GM12878 (cell line): ENCODE measurements around the gene B4GALT5. TPM values are rescaled to one million over a fixed set of nuclear protein-coding genes. Genes with fewer than 3 reads are reported as not detected.
"Not testable (repeated sequence)": the region's sequence is repeated elsewhere in the genome, so short reads cannot be mapped to it uniquely, and the experiment has no call there.

Source experiments
- ATAC-seq: fragments of 200-7000 bp; cut with Tn5 transposase; 3 replicates; pipeline ENCODE4 v1.9.1; 2020; ENCODE audit warnings: mild to moderate bottlenecking, moderate library complexity
- BruUV-seq: library from RNA; stranded (reverse); fragments of 400-500 nt; replicated peaks from 2 replicates; lab custom pipeline; 2021; lab: Mats Ljungman, UMichigan
- CTCF ChIA-PET: fragments of 300-600 bp; sonication (Branson Sonifier 250); formaldehyde crosslinking; extraction: SDS; loops from one replicate; lab custom pipeline; 2021; ENCODE audit warnings: inconsistent platforms; lab: Yijun Ruan, JAX
- POLR2A ChIA-PET: fragments of 350-600 bp; formaldehyde crosslinking; extraction: SDS; loops from one replicate; lab custom pipeline; 2021; ENCODE audit warnings: inconsistent platforms; lab: Charles Lee
- RAD21 ChIA-PET: fragments of 300-600 bp; sonication (Branson Sonifier 250); formaldehyde crosslinking; loops from one replicate; lab custom pipeline; 2023; ENCODE audit warnings: antibody characterized with exemption; ENCODE audit not compliant: unreplicated experiment; lab: Charles Lee
- SMC1A ChIA-PET: fragments of 300-600 bp; sonication (Branson Sonifier 250); formaldehyde crosslinking; loops from one replicate; lab custom pipeline; 2023; ENCODE audit not compliant: unreplicated experiment, uncharacterized antibody; lab: Charles Lee
- DNase-seq: peaks from one replicate; pipeline ENCODE4 v3.0.0-alpha.2; 2011; ENCODE audit warnings: low read depth, low spot score
- FAIRE-seq: peaks from 3 replicates; lab custom pipeline; 2011; peaks lifted over from hg19 to GRCh38; lab: Jason Lieb, UNC
- H2AFZ ChIP-seq: 2 replicates; pipeline ENCODE4 v1.6.0; 2011; ENCODE audit warnings: low read depth, low read length, control low read depth; ENCODE audit not compliant: control insufficient read depth
- H3K27ac ChIP-seq: 2 replicates; pipeline ENCODE4 v1.5.1; 2011; ENCODE audit warnings: control low read depth; ENCODE audit not compliant: control insufficient read depth, insufficient read depth
- H3K27me3 ChIP-seq, 2 experiments: replicated peaks in 1 of 2; 2 replicates each; pipeline versions ENCODE4 v1.6.0 to v1.6.1; 2011; ENCODE audit warnings: low read length in 1 of 2; ENCODE audit not compliant: control insufficient read depth in 2 of 2, insufficient read depth in 2 of 2
- H3K36me3 ChIP-seq, 2 experiments: 2 replicates each; pipeline ENCODE4 v1.5.1; 2011; ENCODE audit warnings: low read length in 1 of 2; ENCODE audit not compliant: control insufficient read depth in 2 of 2, insufficient read depth in 2 of 2
- H3K4me1 ChIP-seq: 2 replicates; pipeline ENCODE4 v1.6.1; 2011; ENCODE audit warnings: mild to moderate bottlenecking, low read length, moderate library complexity, mixed read lengths; ENCODE audit not compliant: control insufficient read depth, insufficient read depth
- H3K4me2 ChIP-seq: 2 replicates; pipeline ENCODE4 v1.6.0; 2011; ENCODE audit warnings: control low read depth; ENCODE audit not compliant: control insufficient read depth, insufficient read depth
- H3K4me3 ChIP-seq: fragments of 200-600 bp; sonication (generic); 2 replicates; pipeline ENCODE4 v1.5.1; 2016
- H3K79me2 ChIP-seq: 2 replicates; pipeline ENCODE4 v1.6.0; 2011; ENCODE audit warnings: low read length; ENCODE audit not compliant: control insufficient read depth, insufficient read depth
- H3K9ac ChIP-seq: 2 replicates; pipeline ENCODE4 v1.8.0; 2011; ENCODE audit warnings: low read length, control low read depth, mixed read lengths; ENCODE audit not compliant: control insufficient read depth, insufficient read depth
- H3K9me3 ChIP-seq: replicated peaks from 3 replicates; pipeline ENCODE4 v1.5.1; 2011; ENCODE audit warnings: mild to moderate bottlenecking, low read length; ENCODE audit not compliant: control insufficient read depth, insufficient read depth
- H4K20me1 ChIP-seq: 2 replicates; pipeline ENCODE4 v1.6.0; 2011; ENCODE audit not compliant: control insufficient read depth, insufficient read depth
- EED ChIP-seq: sonication (generic); IDR thresholded peaks from 2 replicates; pipeline ENCODE4 v1.6.1; 2016; ENCODE audit warnings: antibody characterized with exemption, low read depth
- GABPA ChIP-seq: IDR thresholded peaks from 2 replicates; pipeline ENCODE4 v1.6.1; 2014; ENCODE audit warnings: antibody characterized with exemption, low read depth, mild to moderate bottlenecking, inconsistent platforms
- WGBS: methylation state at CpG from one replicate; pipeline ENCODE4 v1.1.6; 2016; ENCODE audit warnings: low lambda C conversion rate; ENCODE audit not compliant: insufficient replicate concordance, insufficient coverage; ENCODE audit errors: missing lambda C conversion rate; 5-methylcytosine and 5-hydroxymethylcytosine counted together
- in situ Hi-C: fragments of 300-500 bp; cut with MboI; formaldehyde crosslinking; loops from 9 replicates; pipeline ENCODE4 v1.14.3; 2018; ENCODE audit warnings: mixed read lengths
- intact Hi-C: fragments of 100-400 bp; cut with micrococcal nuclease; formaldehyde crosslinking; loops from one replicate; pipeline ENCODE4 v1.14.2; 2022; ENCODE audit not compliant: unreplicated experiment
- polyA plus RNA-seq, 11 experiments: library from polyadenylated mRNA; depleted of rRNA in 4 of 11; unstranded in 6 of 11; stranded (reverse) in 5 of 11; fragments of >200 nt; fragmentation: Nextera tagmentation in 4 of 11; fragmentation: Illumina TruSeq in 1 of 11; extraction: Ambion mirVana in 4 of 11; extraction: Trizol in 1 of 11; gene quantifications; 1 replicate in 1 of 11; 2 replicates in 10 of 11; pipeline versions ENCODE4 v1.2.1 to v1.2.3, GENCODE V29; 2011 to 2016; ENCODE audit warnings: inconsistent platforms in 2 of 11, missing spikeins in 2 of 11, low read depth in 1 of 11
- total RNA-seq, 4 experiments: library from RNA; depleted of rRNA in 3 of 4; stranded (reverse); fragments of >200 nt in 3 of 4; fragmentation: Illumina TruSeq in 1 of 4; extraction: Trizol in 1 of 4; gene quantifications; 2 replicates each; pipeline versions ENCODE4 v1.2.1 to v1.2.3, GENCODE V29; 2013 to 2021

The B4GALT5 gene
- total and polyA plus RNA-seq, 10 of the 15 experiments (the other 5 are each of a cell fraction or from before 2014, with no cell fraction given): 2.0 to 55.5 (median 20.2) TPM

GRCh38 chr20:49725224-49725606 is 11.5 kb upstream of the B4GALT5 start:
- H4K20me1 ChIP-seq, DNase-seq, H3K4me3 ChIP-seq, BruUV-seq, H3K27me3 ChIP-seq, in situ Hi-C loops, H2AFZ ChIP-seq, POLR2A ChIA-PET, FAIRE-seq, H3K79me2 ChIP-seq, H3K4me1 ChIP-seq, intact Hi-C loops, H3K4me2 ChIP-seq, H3K9me3 ChIP-seq, H3K27ac ChIP-seq, H3K36me3 ChIP-seq, ATAC-seq, H3K9ac ChIP-seq: not testable (repeated sequence)
- SMC1A ChIA-PET: interaction anchor here (1.0 to 2.0 kb wide), 7 partner anchors 9 to 183 kb away, joined by 3 to 6 read pairs (median 4); no protein-coding TSS in a partner anchor
- RAD21 ChIA-PET: interaction anchor here (1.3 to 1.4 kb wide), 3 partner anchors 11 to 39 kb away, joined by 3 to 4 read pairs (median 4); no protein-coding TSS in a partner anchor
- CTCF ChIA-PET: interaction anchor here (0.7 to 2.3 kb wide), 7 partner anchors 15 to 121 kb away, joined by 3 to 7 read pairs (median 4); no protein-coding TSS in a partner anchor
- 94% methylated on average over 7 of the region's 7 CpGs for WGBS

- RAD21 ChIA-PET: interaction anchor here (0.8 to 1.4 kb wide), 5 partner anchors 10 to 124 kb away, joined by 3 to 5 read pairs (median 4); partner anchors contain the start of gene SLC9A8
- Histone ChIP-seq H3K27me3 (no peaks in the 10 kb centered on the region), H3K4me3 (no peak overlapping the region), H3K9me3 (no peaks in the 10 kb centered on the region), H3K4me1 (no peaks in the 10 kb centered on the region; the same call in 1 of the 2 replicates), H3K9ac (no peak overlapping the region), H2AFZ (no peak overlapping the region), H3K36me3 (no peaks in the 10 kb centered on the region), H3K4me2 (no peak overlapping the region), H4K20me1 (no peaks in the 10 kb centered on the region), H3K79me2 (no peaks in the 10 kb centered on the region), H3K27ac (no peak overlapping the region)
- POLR2A ChIA-PET: interaction anchor here (1.0 to 1.2 kb wide), 2 partner anchors 11 to 25 kb away, joined by 3 to 5 read pairs; partner anchors contain the start of gene B4GALT5
- WGBS: 33% methylated on average over 7 of the region's 7 CpGs
- FAIRE-seq (no peak), DNase-seq (no peak), ATAC-seq (no peak)
- SMC1A ChIA-PET: interaction anchor here (0.9 to 2.0 kb wide), 9 partner anchors 9 to 183 kb away, joined by 3 to 6 read pairs (median 3); no protein-coding TSS in a partner anchor
- no TSS peak for BruUV-seq
- in situ Hi-C loops: no loop called here
- TF ChIP-seq EED (0 out of 2 replicates have a peak, but pooled peaks have one; percentile 20), GABPA (no peak)
- intact Hi-C loops: no loop called here
- CTCF ChIA-PET: interaction anchor here (0.7 to 2.3 kb wide), 15 partner anchors 10 to 121 kb away, joined by 3 to 7 read pairs (median 3); no protein-coding TSS in a partner anchor
Observed at GRCh38 chr20:49724408-49725223, 10.9 kb upstream of the B4GALT5 start.

- H3K27ac ChIP-seq, H3K4me1 ChIP-seq, H3K4me2 ChIP-seq, H3K9me3 ChIP-seq, H3K4me3 ChIP-seq, in situ Hi-C loops, H3K27me3 ChIP-seq, H4K20me1 ChIP-seq, BruUV-seq, DNase-seq, ATAC-seq, FAIRE-seq, H3K36me3 ChIP-seq, H3K79me2 ChIP-seq, intact Hi-C loops, H3K9ac ChIP-seq, H2AFZ ChIP-seq: not testable (repeated sequence)
- SMC1A ChIA-PET: interaction anchor here (0.9 to 2.0 kb wide), 6 partner anchors 8 to 122 kb away, joined by 3 to 4 read pairs (median 4); no protein-coding TSS in a partner anchor
- RAD21 ChIA-PET: interaction anchor here (0.6 to 1.3 kb wide), 3 partner anchors 12 to 125 kb away, joined by 3 to 4 read pairs (median 3); no protein-coding TSS in a partner anchor
- CTCF ChIA-PET: interaction anchor here (0.7 to 2.3 kb wide), 11 partner anchors 27 to 116 kb away, joined by 3 to 7 read pairs (median 3); no protein-coding TSS in a partner anchor
- POLR2A ChIA-PET: interaction anchor here (1.0 to 1.2 kb wide), 2 partner anchors 10 to 25 kb away, joined by 3 to 5 read pairs; partner anchors contain the start of gene B4GALT5
- 95% methylated on average over 6 of the region's 6 CpGs for WGBS
Observed at GRCh38 chr20:49723758-49724157, 10.1 kb upstream of the B4GALT5 start.
